ENCODE data around the gene HHIP.

HHIP gene

DNA sequence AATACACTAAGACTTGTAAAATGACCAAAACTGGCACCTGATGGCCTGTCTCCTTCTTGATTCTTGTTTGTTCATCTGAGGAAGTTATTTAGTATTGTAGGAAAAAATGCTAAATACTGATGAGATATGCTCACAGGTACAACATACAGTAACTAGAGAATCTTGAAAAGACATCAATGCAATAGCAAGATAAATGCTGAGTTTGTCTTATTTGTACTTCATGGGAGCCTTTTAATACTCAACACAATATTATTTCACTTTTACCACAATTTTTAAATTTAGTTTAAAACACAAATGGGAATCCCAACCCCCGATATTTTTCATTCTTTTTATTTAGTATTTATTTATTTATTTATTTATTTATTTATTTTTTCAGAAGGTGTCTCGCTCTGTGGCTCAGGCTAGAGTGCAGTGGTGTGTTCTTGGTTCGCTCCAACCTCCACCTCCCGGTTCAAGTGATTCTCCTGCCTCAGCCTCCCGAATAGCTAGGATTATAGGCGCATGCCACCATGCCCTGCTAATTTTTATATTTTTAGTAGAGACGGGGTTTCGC lies 12.1 kb downstream of the HHIP start:
- no peak for DNase-seq

DNA sequence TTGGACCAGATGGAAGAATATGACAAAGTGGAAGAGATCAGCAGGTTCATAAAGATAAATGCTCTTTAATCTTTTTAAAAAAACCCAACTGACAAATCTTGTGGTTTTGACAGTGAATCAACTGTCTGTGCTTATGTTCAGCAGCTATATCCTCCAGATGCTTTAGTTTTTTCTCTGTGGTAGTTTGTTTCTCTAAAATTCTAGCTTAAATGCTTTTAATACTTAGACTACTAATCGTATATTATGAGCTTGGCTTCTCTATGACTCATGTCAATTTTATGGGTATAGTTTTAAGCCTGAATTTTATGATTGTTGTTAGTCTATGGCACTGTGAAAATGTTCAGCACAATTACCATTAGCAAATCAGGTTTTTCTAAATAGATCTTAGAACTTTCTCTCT lies 12.9 kb downstream of the HHIP start:
- no peak for DNase-seq

DNA sequence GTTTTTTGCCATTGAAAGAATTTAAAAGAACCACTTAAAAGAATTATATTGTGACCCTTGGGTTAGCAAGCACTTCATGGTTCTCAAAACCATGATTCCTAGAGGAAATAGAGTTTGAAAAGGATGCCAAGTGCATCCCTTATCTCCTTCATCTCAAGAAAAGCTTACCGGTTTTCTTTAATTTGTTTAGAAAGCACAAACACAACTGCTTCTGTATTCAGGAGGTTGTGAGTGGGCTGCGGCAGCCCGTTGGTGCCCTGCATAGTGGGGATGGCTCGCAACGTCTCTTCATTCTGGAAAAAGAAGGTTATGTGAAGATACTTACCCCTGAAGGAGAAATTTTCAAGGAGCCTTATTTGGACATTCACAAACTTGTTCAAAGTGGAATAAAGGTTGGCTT lies 13.5 kb downstream of the HHIP start:
- no peak for DNase-seq

DNA sequence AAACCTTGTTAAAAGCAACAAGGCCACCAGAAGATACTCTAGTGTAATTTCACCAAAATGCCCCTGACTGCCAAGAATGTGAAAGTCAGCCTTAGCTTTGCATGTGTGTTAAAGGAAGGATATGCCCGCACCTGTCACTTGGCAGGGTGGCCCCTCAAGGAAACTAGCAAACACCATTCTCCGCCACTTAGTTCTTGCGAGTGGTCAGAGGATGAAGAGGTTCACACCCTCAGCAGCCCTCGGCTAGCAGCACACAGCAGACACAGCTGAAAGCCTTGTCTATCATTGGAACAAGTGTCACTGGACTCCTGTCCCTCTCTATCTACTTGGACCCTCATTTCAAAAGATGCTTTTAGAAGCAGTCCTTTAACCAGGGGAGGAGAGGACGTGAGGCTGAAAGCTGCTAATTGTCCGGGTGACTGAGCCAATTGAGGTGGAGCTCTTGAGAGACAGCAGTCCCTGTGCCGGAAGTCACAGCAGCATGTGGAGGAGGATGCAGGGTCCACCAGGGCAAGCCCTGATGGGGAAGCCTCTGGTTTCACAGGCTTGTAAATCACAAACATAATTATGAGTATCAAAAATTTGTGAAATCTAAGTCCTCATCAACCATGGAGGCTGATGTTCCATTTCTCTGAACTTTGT lies 18.0 kb downstream of the HHIP start:
- no peak for DNase-seq

DNA sequence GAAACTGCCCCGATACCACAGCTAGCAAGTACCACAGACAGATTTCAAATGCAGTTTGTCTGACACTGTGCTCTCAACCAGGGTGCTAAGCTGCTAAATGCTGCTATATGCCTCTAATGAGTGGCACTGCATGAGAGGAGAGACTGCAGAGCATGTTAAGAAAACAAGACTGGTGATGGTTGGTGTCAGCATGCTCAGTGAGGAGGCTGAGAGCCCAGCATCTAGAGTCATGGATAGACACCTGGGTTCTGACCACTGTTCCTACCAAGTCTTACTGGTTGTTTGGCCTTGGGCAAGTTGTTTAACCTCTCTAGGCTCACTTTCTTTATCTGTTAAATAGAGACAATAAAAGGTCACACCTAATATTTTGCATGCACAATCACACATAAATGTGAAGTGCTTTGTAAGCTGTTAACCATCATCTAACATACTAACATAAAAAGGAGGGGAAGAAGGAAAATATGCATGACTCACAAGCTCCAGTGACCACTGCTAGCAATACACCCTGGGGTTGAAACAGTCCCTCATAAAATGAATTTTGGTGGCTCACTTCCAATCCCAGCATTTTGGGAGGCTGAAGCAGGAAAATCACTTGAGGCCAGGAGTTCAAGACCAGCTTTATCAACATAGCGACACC lies 20.7 kb downstream of the HHIP start:
- DNase-seq = no peak

DNA sequence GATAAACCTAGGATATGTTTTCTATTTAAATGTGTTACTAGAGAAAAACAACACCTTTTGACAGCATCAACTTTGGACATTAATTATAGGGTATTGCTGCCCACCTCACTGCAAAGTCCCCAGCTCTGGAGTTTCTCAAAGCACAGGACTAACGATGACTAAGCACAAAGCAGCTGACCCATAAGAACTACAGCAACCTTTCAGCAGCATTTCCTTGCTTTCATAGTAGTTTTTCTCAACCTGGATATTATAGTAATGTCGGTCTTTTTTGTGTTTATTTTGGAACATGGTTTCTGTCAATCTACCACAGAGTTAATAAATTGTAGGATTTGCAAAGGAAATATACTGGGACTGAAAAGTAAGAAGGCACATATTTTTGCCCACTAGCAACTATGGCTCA lies 21.5 kb downstream of the HHIP start:
- DNase-seq = no peak

DNA sequence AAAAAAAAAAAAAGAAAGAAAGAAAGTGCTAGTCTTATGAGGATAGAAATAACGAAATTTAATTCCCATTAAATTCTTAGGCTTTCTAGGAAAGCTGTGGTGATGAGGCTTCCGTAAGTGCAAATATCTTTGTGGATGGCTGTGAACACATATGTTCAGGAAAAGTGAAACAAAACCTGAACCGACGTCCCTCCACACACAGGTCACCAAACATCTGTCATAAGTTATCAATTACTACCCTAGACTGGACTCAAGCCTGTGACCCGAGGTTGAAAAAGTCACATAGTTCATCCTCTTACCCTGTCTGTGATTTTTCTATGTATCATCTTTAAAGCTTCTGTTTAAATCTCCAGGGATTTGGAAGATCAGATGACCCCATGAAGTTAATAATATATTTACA lies 24.8 kb downstream of the HHIP start:
- no peak for DNase-seq

DNA sequence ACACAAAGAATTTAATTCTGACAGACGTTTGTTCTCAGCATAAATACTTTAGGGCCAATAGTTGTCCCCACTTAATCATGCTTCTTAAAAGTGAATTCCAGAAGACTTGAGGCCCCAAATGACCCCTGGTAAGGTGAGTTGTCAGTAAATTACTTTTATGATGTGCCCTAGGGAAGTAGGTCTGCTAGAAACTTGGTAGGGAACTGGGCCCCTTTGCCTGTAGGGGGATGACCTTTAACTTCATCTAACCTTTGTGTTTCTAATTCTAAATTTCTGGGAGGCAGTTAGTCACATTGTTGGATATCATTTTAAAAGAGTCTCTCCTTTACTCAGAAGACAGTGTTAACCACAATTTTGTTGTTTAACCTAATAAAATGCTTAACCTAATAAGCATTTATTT lies 28.8 kb downstream of the HHIP start:
- DNase-seq = no peak

DNA sequence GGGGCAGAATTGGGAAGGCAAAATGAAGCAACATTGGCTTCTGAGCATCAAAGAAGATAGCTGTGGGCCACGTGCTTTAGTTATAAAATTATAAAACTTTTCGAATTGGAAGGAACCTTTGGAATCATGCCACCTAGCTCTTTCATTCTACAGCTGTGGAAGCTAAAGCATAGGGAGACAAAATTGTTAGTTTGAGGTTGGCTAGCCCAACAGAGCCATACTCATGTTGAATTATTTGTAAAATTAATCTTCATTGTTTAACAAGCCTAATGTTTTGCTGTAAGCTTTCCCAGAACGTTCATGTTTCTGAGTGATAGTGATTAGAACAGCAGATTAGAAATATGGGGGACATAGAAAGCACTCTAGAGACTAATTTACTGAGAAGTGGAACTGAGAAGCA lies 35.9 kb downstream of the HHIP start:
- no peak for DNase-seq

DNA sequence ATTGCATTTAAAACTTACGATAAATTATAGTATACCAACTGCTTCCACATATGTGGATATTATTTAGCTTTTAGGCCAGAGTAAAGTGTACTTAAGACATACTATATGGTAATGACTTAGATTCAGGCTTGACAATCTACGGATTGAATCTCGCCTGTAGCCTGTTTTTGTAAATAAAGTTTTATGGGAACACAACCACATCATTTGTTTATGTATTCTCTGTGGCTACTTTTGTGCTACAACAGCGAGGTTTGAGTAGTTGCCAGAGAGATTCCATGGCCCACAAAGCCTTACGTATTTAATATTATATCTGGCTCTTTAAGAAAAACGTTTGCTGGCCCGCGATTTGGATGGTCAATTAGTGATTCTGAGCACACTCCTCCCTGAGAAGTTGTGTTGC lies 37.6 kb downstream of the HHIP start:
- no peak for DNase-seq

DNA sequence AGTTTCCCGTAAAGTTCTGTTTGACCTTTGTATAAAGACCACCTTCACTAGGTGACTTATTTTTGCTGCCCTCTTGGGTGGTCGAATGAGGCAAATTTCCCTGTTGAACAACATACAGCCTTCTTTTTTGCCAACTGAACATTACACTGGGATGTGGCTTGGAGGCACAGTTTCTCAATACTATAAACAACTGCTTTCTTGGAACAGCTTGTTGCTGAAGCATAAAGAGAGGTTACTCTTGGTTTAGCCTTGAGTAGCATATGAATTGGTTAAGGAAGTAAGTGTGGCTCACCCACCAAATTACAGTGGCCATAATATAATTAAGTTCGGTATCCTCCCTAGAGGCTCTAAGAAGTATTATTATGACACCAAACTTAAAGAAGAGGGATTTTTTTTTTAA lies 40.0 kb downstream of the HHIP start:
- no peak for DNase-seq

DNA sequence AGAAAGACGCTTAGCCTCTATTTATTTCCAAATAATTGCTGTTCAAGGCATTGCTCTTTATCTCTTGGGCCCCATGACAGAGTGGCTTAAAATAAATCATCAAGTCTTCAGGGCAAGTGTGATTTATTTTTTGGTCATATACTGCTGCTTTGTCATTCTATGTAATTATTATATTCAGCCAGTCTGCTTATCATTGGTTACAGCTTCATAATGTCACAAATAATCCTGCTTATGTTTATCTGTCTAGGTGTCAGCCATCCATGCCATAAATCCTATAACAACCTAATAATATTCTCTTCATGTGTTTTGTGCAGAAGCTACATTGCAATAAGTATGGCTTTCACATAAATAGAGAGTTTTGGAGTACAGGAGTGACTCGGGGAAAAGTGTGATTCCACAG lies 41.0 kb downstream of the HHIP start:
- DNase-seq = no peak

DNA sequence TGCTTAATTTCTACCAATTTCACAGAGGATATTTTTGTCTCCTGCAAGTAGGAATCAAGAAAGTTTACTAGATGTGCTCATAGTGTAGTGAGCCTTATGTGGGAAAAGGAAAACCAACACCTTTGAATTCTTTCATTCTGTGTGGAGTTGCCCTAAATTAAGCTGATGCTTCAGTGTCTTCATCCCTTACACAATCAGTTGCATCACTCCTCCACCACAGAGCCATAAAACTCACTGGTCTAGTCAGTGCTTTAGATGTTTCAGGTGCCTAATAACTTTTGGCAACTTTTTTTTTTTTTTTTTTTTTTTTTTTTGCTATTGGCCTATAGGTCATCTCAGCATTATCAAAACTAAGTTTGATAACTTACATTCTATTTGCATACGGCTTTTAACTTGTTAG lies 41.5 kb downstream of the HHIP start:
- DNase-seq = no peak

DNA sequence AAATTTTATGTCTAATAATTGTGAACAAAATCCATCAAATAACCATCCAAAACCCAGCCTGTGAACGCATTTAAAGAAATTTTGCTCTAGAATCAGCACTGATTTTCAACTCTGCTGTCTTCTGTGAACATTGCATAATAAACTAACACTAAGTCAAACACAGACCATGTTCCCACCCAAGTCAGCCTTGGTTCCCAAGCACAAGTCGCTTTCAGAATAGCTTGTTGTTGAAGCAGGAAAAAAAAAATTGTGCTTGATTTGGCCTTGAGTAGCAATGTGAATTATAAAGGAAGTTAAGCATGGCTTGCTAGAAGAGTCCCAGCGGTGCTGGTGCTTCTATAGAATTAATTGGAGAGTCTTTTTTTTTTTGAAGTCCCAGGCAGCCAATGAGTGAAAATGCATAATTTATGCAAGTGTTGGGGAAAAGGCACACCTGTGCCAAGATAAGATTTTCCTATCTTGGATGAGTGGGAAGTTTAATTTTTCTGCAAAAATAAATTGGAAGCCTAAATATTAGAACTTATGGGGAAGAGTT lies 42.1 kb downstream of the HHIP start:
- DNase-seq = no peak

DNA sequence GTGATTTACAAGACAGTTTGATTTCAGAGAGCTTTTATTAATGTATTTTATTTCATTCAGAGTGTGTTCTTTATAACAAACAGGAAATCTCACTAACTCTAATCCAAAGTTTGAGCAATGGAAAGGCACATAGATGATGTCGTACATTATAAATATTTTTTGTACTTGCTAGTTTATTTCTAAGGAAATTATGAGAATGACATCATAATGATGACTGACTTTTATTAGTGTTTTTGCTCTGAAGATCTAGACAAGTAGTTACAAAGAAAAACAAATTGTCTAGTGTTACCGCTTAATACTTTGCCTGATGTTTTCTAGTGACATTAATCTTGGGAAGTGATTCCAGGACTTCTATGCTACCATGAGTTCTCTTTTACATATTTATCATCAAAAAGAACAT lies 43.2 kb downstream of the HHIP start:
- DNase-seq = no peak

DNA sequence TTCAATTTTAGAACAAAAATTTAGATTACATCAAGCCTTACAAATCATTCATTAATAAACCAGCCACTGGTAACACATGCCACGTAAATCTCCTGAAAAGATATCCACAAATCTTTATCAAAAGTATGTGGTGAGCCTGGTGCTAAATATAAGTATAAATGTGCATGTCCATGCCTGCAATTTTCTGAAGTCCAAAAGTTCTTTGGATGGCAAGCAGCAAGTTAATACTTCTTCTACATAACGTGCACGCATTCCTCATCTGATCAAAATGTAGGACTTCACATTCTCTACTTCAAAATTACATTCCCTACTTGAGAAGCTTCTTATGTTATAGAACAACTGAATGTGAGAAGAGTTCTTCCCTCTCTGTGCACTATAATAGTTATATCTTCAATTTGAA lies 49.8 kb downstream of the HHIP start:
- DNase-seq = no peak

DNA sequence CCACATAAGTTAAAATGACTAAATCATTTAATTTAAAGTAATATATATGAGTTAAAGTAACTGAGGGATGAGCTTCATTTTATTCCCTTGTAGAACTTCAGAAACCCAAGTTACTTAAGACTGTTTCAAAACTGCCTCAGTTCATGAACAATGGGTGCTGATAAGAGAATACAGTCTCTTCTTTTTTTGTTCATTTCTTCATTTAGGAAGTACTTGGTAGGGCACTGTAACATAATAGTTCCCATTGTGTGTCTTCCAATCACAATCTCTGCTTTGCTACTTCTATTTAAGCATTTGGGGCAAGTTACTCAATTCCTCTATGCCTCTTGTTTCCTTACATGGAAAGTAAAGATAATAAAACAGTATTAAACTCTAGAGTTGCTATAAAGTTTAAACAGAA lies 50.4 kb downstream of the HHIP start:
- DNase-seq = no peak

DNA sequence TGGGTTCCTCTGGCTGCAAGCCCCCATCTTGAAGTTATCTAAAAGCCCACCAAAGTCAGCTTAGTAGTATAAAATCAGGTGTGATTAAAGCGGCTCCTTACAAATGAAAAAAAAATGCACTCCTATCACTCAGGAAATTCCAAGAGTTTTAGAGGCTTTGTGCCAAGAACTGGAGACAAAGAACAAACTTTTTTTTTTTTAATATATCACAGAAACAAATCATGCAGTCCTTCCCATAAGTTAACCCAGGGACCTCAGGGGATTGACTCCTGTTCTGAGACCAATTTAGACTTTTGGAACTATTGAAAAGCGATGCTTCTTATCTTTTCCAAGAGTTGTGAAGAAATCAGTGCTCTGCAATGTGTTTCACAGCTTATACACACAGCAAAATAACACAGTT lies 53.6 kb downstream of the HHIP start:
- DNase-seq = no peak

DNA sequence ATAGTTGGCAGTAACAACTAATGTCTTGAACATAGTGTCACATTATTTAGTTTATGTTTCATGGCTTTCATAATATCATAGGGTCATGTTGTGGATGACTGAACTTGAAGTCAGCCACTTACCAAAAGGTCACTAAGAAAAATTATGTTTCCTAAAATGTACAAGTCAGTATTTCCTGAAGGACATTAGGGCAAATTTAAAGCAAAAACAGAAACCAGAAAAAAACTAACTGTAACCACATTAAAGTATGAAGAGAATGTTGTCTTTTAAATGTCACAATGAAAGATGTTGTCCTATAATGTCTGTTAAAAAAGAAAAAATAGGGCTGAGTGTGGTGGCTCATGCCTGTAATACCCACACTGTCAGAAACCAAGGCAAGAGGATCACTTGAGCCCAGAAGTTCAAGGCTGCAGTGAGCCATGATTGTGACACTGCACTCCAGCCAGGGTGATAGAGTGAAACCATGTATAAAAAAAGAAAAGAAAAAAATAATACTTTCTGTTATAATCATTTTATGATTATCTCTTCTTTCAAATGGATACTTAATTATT lies 55.8 kb downstream of the HHIP start:
- no peak for DNase-seq

DNA sequence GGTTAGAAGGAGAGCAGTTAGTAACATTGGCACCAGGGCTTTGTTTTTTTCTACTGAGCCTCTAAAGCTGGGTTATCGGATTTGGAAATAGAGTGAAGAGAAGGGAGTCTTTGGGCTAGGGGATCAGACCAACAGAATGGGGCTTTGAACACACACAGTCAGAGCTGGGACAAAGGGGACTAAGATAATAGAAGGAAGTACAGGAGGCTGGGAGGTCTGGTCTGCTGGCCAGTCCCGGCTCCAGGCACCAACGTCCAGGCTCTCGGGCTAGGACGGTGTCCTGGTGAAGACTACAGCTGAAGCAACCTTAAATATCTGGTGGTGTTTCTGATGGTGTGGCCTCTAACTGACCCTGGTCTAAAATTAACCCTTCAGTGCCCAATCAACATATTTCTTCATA lies 57.5 kb downstream of the HHIP start:
- no peak for DNase-seq

DNA sequence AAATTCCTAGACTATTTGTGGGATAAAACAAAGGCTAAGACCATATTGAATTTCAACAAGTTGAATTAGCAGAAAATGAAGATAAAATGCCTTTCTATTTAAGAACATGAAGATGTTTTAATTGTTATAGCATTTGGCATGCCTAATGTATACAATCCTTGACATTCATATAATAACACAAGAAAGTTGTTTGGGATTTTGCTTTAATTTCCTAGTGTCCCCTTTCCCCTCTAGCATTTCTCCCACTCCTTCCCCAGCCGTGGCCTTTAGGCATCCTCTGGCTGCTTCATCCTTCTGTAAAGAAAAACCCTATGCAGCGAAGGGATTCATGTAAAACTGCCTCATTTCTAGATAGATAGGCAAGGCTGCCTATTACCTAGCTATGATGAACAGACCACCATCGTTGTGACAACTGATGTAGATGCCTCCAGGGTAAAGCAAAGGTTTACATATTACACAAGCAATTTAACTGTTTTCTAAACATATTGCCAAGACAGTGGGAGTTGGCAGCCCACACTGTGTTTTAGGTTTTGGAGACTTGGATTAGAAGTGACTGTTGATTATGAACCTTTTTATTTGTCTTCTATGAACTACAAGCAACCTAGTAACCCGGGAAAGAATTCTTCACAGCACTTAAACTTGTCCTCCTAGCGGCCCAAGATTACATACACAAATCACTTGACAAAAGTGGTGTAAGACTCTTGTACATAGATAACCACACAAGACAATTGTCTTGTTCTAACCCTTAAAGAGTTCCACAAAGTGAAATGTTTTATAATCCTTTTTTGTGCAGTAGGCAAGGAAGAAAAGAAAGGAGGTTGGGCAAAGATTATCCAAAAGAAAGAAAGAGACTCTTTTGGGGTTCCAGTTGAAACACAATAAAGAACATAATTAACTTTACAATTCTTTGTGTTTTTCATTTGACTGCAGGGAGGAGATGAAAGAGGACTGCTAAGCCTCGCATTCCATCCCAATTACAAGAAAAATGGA lies 59.9 kb downstream of the HHIP start:
- DNase-seq = no peak

DNA sequence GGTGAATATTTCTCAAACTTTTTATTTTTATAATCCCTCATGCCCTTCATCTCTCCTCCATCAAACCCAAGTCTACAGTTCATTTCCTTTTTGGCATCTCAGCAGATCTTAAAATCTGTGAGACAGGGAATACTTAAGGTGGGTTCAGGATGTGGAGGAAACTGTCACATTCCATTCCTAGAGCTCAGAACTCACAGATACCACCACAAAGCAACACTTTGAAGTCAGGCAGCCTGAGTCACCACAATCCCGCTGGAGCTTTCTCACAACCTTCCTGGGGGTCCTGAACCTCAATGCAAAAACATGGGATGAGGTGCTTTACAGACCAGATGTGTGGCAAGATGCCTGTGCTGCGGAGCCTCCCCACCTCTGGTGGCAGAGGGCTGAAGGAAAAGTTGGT lies 63.2 kb downstream of the HHIP start:
- no peak for DNase-seq

Data from NCI-H748 treated with DMSO at 0.1 percent for 48 hours (cell line).